HG03280 (cell line): ENCODE results near the gene ATP11A.
"Not testable (repeated sequence)": the region's sequence is repeated elsewhere in the genome, so short reads cannot be mapped to it uniquely, and the experiment has no call there.

Source experiments
- ATAC-seq: cut with Tn5 transposase; IDR thresholded peaks from one replicate; pipeline ENCODE4 v1.9.1; 2021; ENCODE audit warnings: mild to moderate bottlenecking, moderate library complexity; ENCODE audit not compliant: unreplicated experiment

Gene ATP11A

GRCh38 chr13:112835796-112836195 lies 146.0 kb downstream of the ATP11A start:
- ATAC-seq, result no peak

- no peak for ATAC-seq
These were observed 147.1 kb downstream of the ATP11A start for GRCh38 chr13:112836940-112837339.

- no peak for ATAC-seq
These were observed 147.7 kb downstream of the ATP11A start for GRCh38 chr13:112837371-112838037.

- ATAC-seq, result no peak
These were observed 148.4 kb downstream of the ATP11A start for GRCh38 chr13:112838038-112838841.

GRCh38 chr13:112838842-112839117 lies 148.9 kb downstream of the ATP11A start:
- no peak for ATAC-seq

GRCh38 chr13:112839356-112840105 lies 149.7 kb downstream of the ATP11A start:
- ATAC-seq, result no peak

GRCh38 chr13:112840472-112841302 lies 150.8 kb downstream of the ATP11A start:
- ATAC-seq, result no peak

- ATAC-seq, result not testable (repeated sequence)
These were observed 151.6 kb downstream of the ATP11A start for GRCh38 chr13:112841303-112842015.

- no peak for ATAC-seq
These were observed 152.6 kb downstream of the ATP11A start for GRCh38 chr13:112842343-112842856.

GRCh38 chr13:112842931-112843391 lies 153.1 kb downstream of the ATP11A start:
- ATAC-seq, result no peak

GRCh38 chr13:112843392-112844111 lies 153.7 kb downstream of the ATP11A start:
- ATAC-seq, result no peak

GRCh38 chr13:112844411-112844810 lies 154.6 kb downstream of the ATP11A start:
- ATAC-seq, result no peak

GRCh38 chr13:112844879-112845278 lies 155.0 kb downstream of the ATP11A start:
- no peak for ATAC-seq

- ATAC-seq, result no peak
These were observed 155.8 kb downstream of the ATP11A start for GRCh38 chr13:112845511-112846144.

- ATAC-seq, result no peak
These were observed 156.7 kb downstream of the ATP11A start for GRCh38 chr13:112846411-112847115.

- no peak for ATAC-seq
These were observed 159.7 kb downstream of the ATP11A start for GRCh38 chr13:112849500-112849899.

- no peak for ATAC-seq
These were observed 160.4 kb downstream of the ATP11A start for GRCh38 chr13:112850273-112850672.
